SK-N-MC (cell line): ENCODE measurements around the gene CSMD2.

Experiments
- EZH2 ChIP-seq: fragments of 200-600 bp; sonication (generic); IDR thresholded peaks from one replicate; pipeline ENCODE4 v1.6.1; 2017; ENCODE audit warnings: antibody characterized with exemption
- POLR2AphosphoS5 ChIP-seq: IDR thresholded peaks from 2 replicates; pipeline ENCODE4 v1.6.1; 2012; ENCODE audit warnings: mild to moderate bottlenecking, low read depth, low read length, borderline replicate concordance

DNA sequence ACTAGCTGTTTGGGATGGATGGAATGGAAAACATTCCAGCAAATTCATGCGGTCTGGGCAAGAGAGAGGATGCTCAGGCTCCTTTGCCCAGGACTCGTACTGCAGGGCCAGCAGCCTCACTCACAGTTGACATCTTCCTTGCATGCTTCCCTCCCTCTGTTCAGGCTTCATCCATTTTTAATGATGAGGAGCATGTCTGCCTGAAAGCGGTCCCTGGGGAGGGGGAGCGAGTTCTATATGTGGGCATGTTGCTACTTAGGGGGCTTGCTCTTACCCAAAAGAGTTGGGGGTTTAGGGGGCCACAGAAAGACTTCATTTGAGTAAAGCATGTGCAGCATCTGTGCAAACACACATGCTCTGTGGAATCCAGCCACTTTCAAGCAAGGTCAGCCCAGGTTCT is 203.0 kb downstream of the CSMD2 start:
- no peak for TF ChIP-seq EZH2
- TF ChIP-seq POLR2AphosphoS5: no peak
